Esophagus muscularis mucosa (tissue), 4 donors: ENCODE data around the gene ATF4. TPM values are rescaled to one million over a fixed set of nuclear protein-coding genes. Genes with fewer than 3 reads are reported as not detected.

Experiments used
- DNase-seq: peaks from one replicate; pipeline ENCODE4 v3.0.0-alpha.2; 2017; ENCODE audit errors: extremely low spot score
- H3K27ac ChIP-seq, 4 donors: fragments of 200-600 bp; sonication (generic); replicated peaks in 1 of 4; 1 replicate in 3 of 4; 2 replicates in 1 of 4; pipeline ENCODE4 v1.5.1; 2016 to 2019; ENCODE audit warnings: mild to moderate bottlenecking in 1 of 4
- H3K27me3 ChIP-seq, 4 donors: fragments of 200-600 bp; sonication (generic); one replicate each; pipeline versions ENCODE4 v1.5.1 to v1.6.0; 2016 to 2019
- H3K36me3 ChIP-seq, 4 donors: fragments of 200-600 bp; sonication (generic); one replicate each; pipeline ENCODE4 v1.5.1; 2016 to 2019
- H3K4me1 ChIP-seq, 4 donors: fragments of 200-600 bp; sonication (generic); one replicate each; pipeline ENCODE4 v1.5.1; 2016 to 2019
- H3K4me3 ChIP-seq, 4 donors: fragments of 200-600 bp; sonication (generic); 1 replicate in 2 of 4; 2 replicates in 2 of 4; pipeline ENCODE4 v1.5.1; 2016 to 2019; ENCODE audit warnings: mild to moderate bottlenecking in 4 of 4, moderate library complexity in 1 of 4
- H3K9me3 ChIP-seq, 4 donors: fragments of 200-600 bp; sonication (generic); 1 replicate in 3 of 4; 2 replicates in 1 of 4; pipeline ENCODE4 v1.5.1; 2016 to 2019
- CTCF ChIP-seq, 3 experiments: fragments of 200-600 bp in 2 of 3; fragments of 450-650 bp in 1 of 3; sonication (generic) in 2 of 3; IDR thresholded peaks; one replicate each; pipeline ENCODE4 v1.5.1; 2017 to 2019; ENCODE audit warnings: antibody characterized with exemption in 3 of 3, mild to moderate bottlenecking in 2 of 3, moderate library complexity in 1 of 3
- EP300 ChIP-seq: sonication (generic); formaldehyde crosslinking; IDR thresholded peaks from one replicate; pipeline ENCODE4 v1.6.1; 2017; ENCODE audit warnings: antibody characterized with exemption
- POLR2A ChIP-seq: fragments of 450-650 bp; IDR thresholded peaks from one replicate; pipeline ENCODE4 v1.6.1; 2017; ENCODE audit warnings: antibody characterized with exemption, moderate library complexity, mild to moderate bottlenecking, low read depth
- POLR2AphosphoS5 ChIP-seq, 2 donors: sonication (generic); formaldehyde crosslinking; IDR thresholded peaks; one replicate each; pipeline ENCODE4 v1.6.1; 2017; ENCODE audit warnings: antibody characterized with exemption in 2 of 2
- WGBS: methylation state at CpG from one replicate; pipeline ENCODE4 v1.1.5; 2018; 5-methylcytosine and 5-hydroxymethylcytosine counted together
- intact Hi-C: fragments of 100-400 bp; cut with DNase I; formaldehyde crosslinking; loops from one replicate; pipeline ENCODE4 v1.15.1; 2023
- total RNA-seq, 4 donors: library from RNA; depleted of rRNA; stranded (reverse); fragments of >200 nt; gene quantifications; one replicate each; pipeline versions ENCODE4 v1.1.0 to v1.2.1, GENCODE V29; 2016

Gene ATF4
- total RNA-seq, 4 donors from 2014 or later = 516 to 895 (median 721) TPM

GRCh38 chr22:39477542-39477941 lies 42.8 kb upstream of the ATF4 start:
- Histone ChIP-seq H3K27me3 (no peaks in the 10 kb centered on the region), H3K27ac (no peak overlapping the region), H3K9me3 (no peaks in the 10 kb centered on the region), H3K4me3 (no peak overlapping the region), H3K4me1 (peaks cover 10 to 33% (median 18%) of the 10 kb centered on the region in 4 donors), H3K36me3 (no peaks in the 10 kb centered on the region)
- intact Hi-C loops = no loop called here
- DNase-seq = no peak
- WGBS = 94% methylated on average over 9 of the region's 9 CpGs
- TF ChIP-seq POLR2A = no peak

- TF ChIP-seq POLR2AphosphoS5 (IDR thresholded peaks at IDR 0.05) (no peak), EP300 (no peak), CTCF (IDR thresholded peaks at IDR 0.05) (no peak), POLR2A (no peak)
- no peak for DNase-seq
- no peak overlapping the region for H3K27ac ChIP-seq
- H3K27me3 ChIP-seq = no peaks in the 10 kb centered on the region
- peaks cover 3 to 25% (median 14%) of the 10 kb centered on the region in 4 donors for H3K4me1 ChIP-seq
- H3K4me3 ChIP-seq = no peak overlapping the region
- intact Hi-C loops = no loop called here
- H3K9me3 ChIP-seq = no peaks in the 10 kb centered on the region
- 69% methylated on average over 6 of the region's 9 CpGs for WGBS
- H3K36me3 ChIP-seq = no peaks in the 10 kb centered on the region
Observed at GRCh38 chr22:39478441-39478850, 41.9 kb upstream of the ATF4 start.

GRCh38 chr22:39479254-39479653 lies 41.1 kb upstream of the ATF4 start:
- 79% methylated on average over 3 of the region's 3 CpGs for WGBS
- Histone ChIP-seq H3K27ac (no peak overlapping the region), H3K4me1 (peaks cover 3 to 18% (median 10%) of the 10 kb centered on the region in 4 donors), H3K4me3 (no peak overlapping the region), H3K36me3 (no peaks in the 10 kb centered on the region), H3K9me3 (no peaks in the 10 kb centered on the region), H3K27me3 (no peaks in the 10 kb centered on the region)
- no peak for DNase-seq
- no peak for TF ChIP-seq EP300
- TF ChIP-seq POLR2A = no peak
- no peak for TF ChIP-seq CTCF (IDR thresholded peaks at IDR 0.05)
- TF ChIP-seq POLR2AphosphoS5 (IDR thresholded peaks at IDR 0.05) = no peak
- intact Hi-C loops = no loop called here

GRCh38 chr22:39480557-39480956 lies 39.8 kb upstream of the ATF4 start:
- Histone ChIP-seq H3K9me3 (no peaks in the 10 kb centered on the region), H3K27ac (no peak overlapping the region), H3K4me1 (peaks cover 0 to 7% (median 0%) of the 10 kb centered on the region in 4 donors), H3K27me3 (no peaks in the 10 kb centered on the region), H3K36me3 (no peaks in the 10 kb centered on the region), H3K4me3 (no peak overlapping the region)
- no peak for TF ChIP-seq EP300
- no peak for TF ChIP-seq CTCF (IDR thresholded peaks at IDR 0.05)
- TF ChIP-seq POLR2A = no peak
- no peak for TF ChIP-seq POLR2AphosphoS5 (IDR thresholded peaks at IDR 0.05)
- 100% methylated on average over 1 of the region's 1 CpG for WGBS
- no peak for DNase-seq
- intact Hi-C loops = no loop called here

GRCh38 chr22:39481054-39481453 lies 39.3 kb upstream of the ATF4 start:
- TF ChIP-seq EP300 (no peak), POLR2A (no peak), CTCF (IDR thresholded peaks at IDR 0.05) (no peak), POLR2AphosphoS5 (IDR thresholded peaks at IDR 0.05) (no peak)
- no peak for DNase-seq
- no peaks in the 10 kb centered on the region for H3K27me3 ChIP-seq
- H3K4me1 ChIP-seq = peaks cover 0 to 3% (median 0%) of the 10 kb centered on the region in 4 donors
- H3K4me3 ChIP-seq = no peak overlapping the region
- no peak overlapping the region for H3K27ac ChIP-seq
- no peaks in the 10 kb centered on the region for H3K36me3 ChIP-seq
- WGBS = 94% methylated on average over 16 of the region's 16 CpGs
- H3K9me3 ChIP-seq = no peaks in the 10 kb centered on the region
- intact Hi-C loops = no loop called here
